ENCODE results near the gene KCNT2. TPM values are rescaled to one million over a fixed set of nuclear protein-coding genes. Genes with fewer than 3 reads are reported as not detected.

KCNT2 gene
- total and polyA plus RNA-seq, 10 of the 15 experiments (the other 5 are each of a cell fraction or from before 2014, with no cell fraction given): not detected

GRCh38 chr1:196459383-196459782 is 148.9 kb downstream of the KCNT2 start:
- ChIA-PET SMC1A (ENCODE audit: uncharacterized antibody, unreplicated experiment) (no interaction called here), RAD21 (ENCODE audit: unreplicated experiment) (no interaction called here), CTCF (no interaction called here), POLR2A (no interaction called here)
- ATAC-seq (no peak), FAIRE-seq (no peak), DNase-seq (ENCODE audit: low read depth, low spot score) (no peak)
- H3K79me2 ChIP-seq (ENCODE audit: control insufficient read depth, insufficient read depth, low read length): no peaks in the 10 kb centered on the region
- H3K36me3 ChIP-seq (ENCODE audit: control insufficient read depth in 2 of 2, insufficient read depth in 2 of 2, low read length in 1 of 2): no peaks in the 10 kb centered on the region
- no peak overlapping the region for H2AFZ ChIP-seq (ENCODE audit: control insufficient read depth, low read depth, low read length)
- in situ Hi-C loops (cut with MboI) (no loop called here), intact Hi-C loops (cut with micrococcal nuclease; ENCODE audit: unreplicated experiment) (no loop called here)
- WGBS (ENCODE audit: insufficient coverage, insufficient replicate concordance, low lambda C conversion rate, missing lambda C conversion rate): 100% methylated on average over 1 of the region's 1 CpG
- no peak overlapping the region for H3K4me2 ChIP-seq (ENCODE audit: control insufficient read depth, insufficient read depth)
- no peak overlapping the region for H3K9ac ChIP-seq (ENCODE audit: control insufficient read depth, insufficient read depth, low read length)
- H3K27me3 ChIP-seq (replicated peaks in 1 of 2; ENCODE audit: control insufficient read depth in 2 of 2, insufficient read depth in 2 of 2, low read length in 1 of 2): no peaks in the 10 kb centered on the region
- H3K27ac ChIP-seq (ENCODE audit: control insufficient read depth, insufficient read depth): no peak overlapping the region
- no peaks in the 10 kb centered on the region for H3K9me3 ChIP-seq (replicated peaks; ENCODE audit: control insufficient read depth, insufficient read depth, low read length)
- no peaks in the 10 kb centered on the region for H4K20me1 ChIP-seq (ENCODE audit: control insufficient read depth, insufficient read depth)
- no peak overlapping the region for H3K4me3 ChIP-seq
- no TSS peak for BruUV-seq (replicated peaks)
- no peaks in the 10 kb centered on the region for H3K4me1 ChIP-seq (ENCODE audit: control insufficient read depth, insufficient read depth, low read length)
- TF ChIP-seq ATF3 (IDR thresholded peaks at IDR 0.05; ENCODE audit: borderline replicate concordance, extremely low read depth, low read depth, low read length): no peak
- TF ChIP-seq HDAC2 (IDR thresholded peaks at IDR 0.05): no peak
- TF ChIP-seq NR2C1 (IDR thresholded peaks at IDR 0.05): no peak
- TF ChIP-seq NBN (IDR thresholded peaks at IDR 0.05): no peak
- TF ChIP-seq POLR2AphosphoS5 (IDR thresholded peaks at IDR 0.05; ENCODE audit: low read length): no peak
- no peak for TF ChIP-seq ZNF687 (IDR thresholded peaks at IDR 0.05)
- no peak for TF ChIP-seq ZNF384 (IDR thresholded peaks at IDR 0.05; ENCODE audit: borderline replicate concordance, low read depth, low read length)
- TF ChIP-seq RAD21 (IDR thresholded peaks at IDR 0.05; ENCODE audit: insufficient read depth, low read depth, low read length): no peak
- TF ChIP-seq FOS (IDR thresholded peaks at IDR 0.05; ENCODE audit: borderline replicate concordance, extremely low read depth, insufficient read length): no peak

Measured in GM12878 (cell line).